IMR-90 (cell line): Measurements from ENCODE around the gene ITGA5. TPM values are rescaled to one million over a fixed set of nuclear protein-coding genes. Genes with fewer than 3 reads are reported as not detected.

Source experiments
- ATAC-seq: fragments of 200-7000 bp; cut with Tn5 transposase; 2 replicates; pipeline ENCODE4 v1.9.1; 2020; ENCODE audit warnings: low read depth, mild to moderate bottlenecking, moderate library complexity
- BruUV-seq: library from RNA; stranded (reverse); fragments of 400-500 nt; replicated peaks from 2 replicates; lab custom pipeline; 2021; lab: Mats Ljungman, UMichigan
- CTCF ChIA-PET: fragments of 300-600 bp; formaldehyde crosslinking; extraction: SDS; loops from one replicate; lab custom pipeline; 2021; ENCODE audit warnings: antibody characterized with exemption; lab: Yijun Ruan, JAX
- POLR2A ChIA-PET: fragments of 300-600 bp; sonication (Branson Sonifier 250); formaldehyde crosslinking; loops from one replicate; lab custom pipeline; 2022; ENCODE audit warnings: antibody characterized with exemption; ENCODE audit not compliant: unreplicated experiment; lab: Charles Lee
- DNase-seq: peaks from one replicate; pipeline ENCODE4 v3.0.0; 2013
- H2AFZ ChIP-seq: replicated peaks from 2 replicates; pipeline ENCODE3; 2013; ENCODE audit warnings: low read length, mild to moderate bottlenecking; ENCODE audit not compliant: poor library complexity
- H2AK5ac ChIP-seq: 2 replicates; pipeline ENCODE4 v1.6.1; 2013; ENCODE audit warnings: low read depth, low read length, inconsistent platforms
- H2AK9ac ChIP-seq: replicated peaks from 2 replicates; pipeline ENCODE3; 2013; ENCODE audit warnings: mild to moderate bottlenecking, low read depth, low read length, moderate library complexity; ENCODE audit not compliant: poor library complexity
- H2BK120ac ChIP-seq: 2 replicates; pipeline ENCODE4 v1.6.1; 2013; ENCODE audit warnings: low read depth, low read length, inconsistent platforms
- H2BK15ac ChIP-seq: 3 replicates; pipeline ENCODE4 v1.6.1; 2013; ENCODE audit warnings: low read depth, low read length, inconsistent platforms
- H2BK20ac ChIP-seq: 2 replicates; pipeline ENCODE4 v1.6.1; 2013; ENCODE audit warnings: low read depth, mild to moderate bottlenecking, inconsistent platforms, low read length, moderate library complexity
- H2BK5ac ChIP-seq: 2 replicates; pipeline ENCODE4 v1.6.1; 2013; ENCODE audit warnings: mild to moderate bottlenecking, low read depth, low read length, inconsistent platforms; ENCODE audit not compliant: poor library complexity, severe bottlenecking
- H3K14ac ChIP-seq: replicated peaks from 2 replicates; pipeline ENCODE4 v1.6.1; 2013; ENCODE audit warnings: low read depth, low read length, inconsistent platforms
- H3K18ac ChIP-seq: 2 replicates; pipeline ENCODE4 v1.6.1; 2013; ENCODE audit warnings: low read depth, low read length, control low read depth
- H3K23ac ChIP-seq: 2 replicates; pipeline ENCODE4 v1.6.1; 2013; ENCODE audit warnings: low read depth, low read length, inconsistent platforms
- H3K27ac ChIP-seq: 2 replicates; pipeline ENCODE4 v1.5.1; 2013; ENCODE audit warnings: mild to moderate bottlenecking, control low read depth, low read length; ENCODE audit not compliant: insufficient read depth
- H3K27me3 ChIP-seq: 2 replicates; pipeline ENCODE4 v1.6.1; 2013; ENCODE audit warnings: low read length; ENCODE audit not compliant: control insufficient read depth, insufficient read depth
- H3K36me3 ChIP-seq: 2 replicates; pipeline ENCODE4 v1.6.1; 2013; ENCODE audit warnings: low read length, mixed read lengths; ENCODE audit not compliant: control insufficient read depth, insufficient read depth
- H3K4ac ChIP-seq: 2 replicates; pipeline ENCODE4 v1.6.1; 2013; ENCODE audit warnings: low read depth, low read length, inconsistent platforms
- H3K4me1 ChIP-seq: 2 replicates; pipeline ENCODE4 v1.6.1; 2013; ENCODE audit warnings: low read length, mixed read lengths; ENCODE audit not compliant: control insufficient read depth, insufficient read depth
- H3K4me2 ChIP-seq: 2 replicates; pipeline ENCODE4 v1.6.1; 2013; ENCODE audit warnings: low read depth, mild to moderate bottlenecking, control low read depth, low read length, moderate library complexity
- H3K4me3 ChIP-seq: 2 replicates; pipeline ENCODE4 v1.5.1; 2013; ENCODE audit warnings: low read depth, mild to moderate bottlenecking, control low read depth, low read length, moderate library complexity; ENCODE audit not compliant: insufficient read depth
- H3K56ac ChIP-seq: 2 replicates; pipeline ENCODE4 v1.6.1; 2013; ENCODE audit warnings: low read length, inconsistent platforms; ENCODE audit not compliant: insufficient read depth; ENCODE audit errors: extremely low read depth
- H3K79me1 ChIP-seq, 2 experiments: 2 replicates each; pipeline ENCODE4 v1.6.1; 2013; ENCODE audit warnings: low read length in 2 of 2, inconsistent platforms in 1 of 2, low read depth in 1 of 2
- H3K9ac ChIP-seq: 2 replicates; pipeline ENCODE4 v1.6.1; 2013; ENCODE audit warnings: low read depth, low read length, control low read depth
- H3K9me1 ChIP-seq: 2 replicates; pipeline ENCODE4 v1.6.1; 2013; ENCODE audit warnings: low read length, inconsistent platforms; ENCODE audit not compliant: insufficient read depth
- H3K9me3 ChIP-seq: 2 replicates; pipeline ENCODE4 v1.6.1; 2013; ENCODE audit warnings: low read length; ENCODE audit not compliant: control insufficient read depth, insufficient read depth
- H4K20me1 ChIP-seq: 2 replicates; pipeline ENCODE4 v1.6.1; 2013; ENCODE audit warnings: low read length, inconsistent platforms; ENCODE audit not compliant: insufficient read depth
- H4K5ac ChIP-seq: 2 replicates; pipeline ENCODE4 v1.6.1; 2013; ENCODE audit warnings: mild to moderate bottlenecking, low read depth, low read length, control low read depth
- H4K8ac ChIP-seq, 2 experiments: 2 replicates each; pipeline ENCODE4 v1.6.1; 2013; ENCODE audit warnings: low read depth in 2 of 2, low read length in 2 of 2, control low read depth in 1 of 2, inconsistent platforms in 1 of 2
- H4K91ac ChIP-seq: 2 replicates; pipeline ENCODE4 v1.6.1; 2013; ENCODE audit warnings: low read depth, low read length, inconsistent platforms; ENCODE audit not compliant: insufficient read depth
- BHLHE40 ChIP-seq: fragments of 150-350 bp; IDR thresholded peaks from 2 replicates; pipeline ENCODE4 v1.6.1; 2016; ENCODE audit warnings: mild to moderate bottlenecking, low read depth, low read length
- CEBPB ChIP-seq: IDR thresholded peaks from 2 replicates; pipeline ENCODE4 v1.6.1; 2012; ENCODE audit warnings: low read depth, low read length, improper control_type of control experiment
- CHD1 ChIP-seq: IDR thresholded peaks from 2 replicates; pipeline ENCODE4 v1.6.1; 2012; ENCODE audit warnings: low read depth, low read length, improper control_type of control experiment
- CTCF ChIP-seq: conservative IDR thresholded peaks from 2 replicates; pipeline ENCODE4 v1.5.1; 2012; ENCODE audit warnings: mild to moderate bottlenecking, low read depth, low read length, improper control_type of control experiment
- ELK1 ChIP-seq: fragments of 150-350 bp; IDR thresholded peaks from 2 replicates; pipeline ENCODE4 v1.6.1; 2016; ENCODE audit warnings: low read depth, mild to moderate bottlenecking, low read length, moderate library complexity, borderline replicate concordance
- FOS ChIP-seq: fragments of 150-350 bp; IDR thresholded peaks from 2 replicates; pipeline ENCODE4 v1.6.1; 2016; ENCODE audit warnings: low read depth, low read length
- MAFK ChIP-seq: IDR thresholded peaks from 2 replicates; pipeline ENCODE4 v1.6.1; 2012; ENCODE audit warnings: low read depth, low read length, improper control_type of control experiment
- MAZ ChIP-seq: IDR thresholded peaks from 2 replicates; pipeline ENCODE4 v1.6.1; 2012; ENCODE audit warnings: low read depth, mild to moderate bottlenecking, low read length, improper control_type of control experiment, moderate library complexity, borderline replicate concordance
- NFE2L2 ChIP-seq: fragments of 150-350 bp; IDR thresholded peaks from 2 replicates; pipeline ENCODE4 v1.6.1; 2016; ENCODE audit warnings: low read depth, mild to moderate bottlenecking, low read length
- POLR2A ChIP-seq: IDR thresholded peaks from 2 replicates; pipeline ENCODE4 v1.6.1; 2012; ENCODE audit warnings: mild to moderate bottlenecking, low read depth, low read length
- RAD21 ChIP-seq: IDR thresholded peaks from 2 replicates; pipeline ENCODE4 v1.6.1; 2012; ENCODE audit warnings: low read length, improper control_type of control experiment
- RCOR1 ChIP-seq: IDR thresholded peaks from 2 replicates; pipeline ENCODE4 v1.6.1; 2012; ENCODE audit warnings: mild to moderate bottlenecking, low read length, improper control_type of control experiment; ENCODE audit not compliant: insufficient replicate concordance
- RFX5 ChIP-seq: IDR thresholded peaks from 2 replicates; pipeline ENCODE4 v1.8.0; 2012; ENCODE audit warnings: low read depth, mild to moderate bottlenecking, low read length, moderate library complexity
- SMC3 ChIP-seq: fragments of 150-350 bp; IDR thresholded peaks from 2 replicates; pipeline ENCODE4 v1.6.1; 2016; ENCODE audit warnings: low read depth, mild to moderate bottlenecking, antibody characterized with exemption, low read length, moderate library complexity
- USF2 ChIP-seq: fragments of 150-350 bp; IDR thresholded peaks from 2 replicates; pipeline ENCODE4 v1.6.1; 2017; ENCODE audit warnings: mild to moderate bottlenecking, antibody characterized with exemption, low read length, low read depth
- WGBS, 2 experiments: methylation state at CpG; one replicate each; pipeline versions ENCODE4 v1.1.5 to v1.1.7; 2013; ENCODE audit warnings: missing lambda C conversion rate in 2 of 2; ENCODE audit not compliant: insufficient read length in 1 of 2; ENCODE audit errors: extremely low coverage in 2 of 2; 5-methylcytosine and 5-hydroxymethylcytosine counted together
- dilution Hi-C: fragments of 300-500 bp; cut with HindIII; formaldehyde crosslinking; loops from one replicate; pipeline ENCODE4 v1.14.3; 2018; ENCODE audit warnings: low sequenced_read_pairs; ENCODE audit not compliant: unreplicated experiment
- in situ Hi-C: fragments of 300-500 bp; cut with MboI; formaldehyde crosslinking; loops from 3 replicates; pipeline ENCODE4 v1.14.3; 2019; ENCODE audit warnings: low sequenced_read_pairs, inconsistent platforms, mixed read lengths
- intact Hi-C: fragments of 100-400 bp; cut with micrococcal nuclease; formaldehyde crosslinking; loops from 2 replicates; pipeline ENCODE4 v1.10.0; 2022
- polyA plus RNA-seq, 3 experiments: library from polyadenylated mRNA; depleted of rRNA; stranded (reverse); fragments of >200 nt; gene quantifications; 2 replicates each; pipeline ENCODE4 v1.2.3, GENCODE V29; 2012; ENCODE audit warnings: low replicate concordance in 1 of 3
- total RNA-seq: library from RNA; depleted of rRNA; stranded (reverse); fragments of >200 nt; gene quantifications from 2 replicates; pipeline ENCODE4 v1.2.3, GENCODE V29; 2012

ITGA5 gene
- total and polyA plus RNA-seq, 2 of the 4 experiments (the other 2 are of a cell fraction), result 159 to 259 TPM

- Histone ChIP-seq H3K4me3 (no peak overlapping the region), H4K20me1 (peaks cover 48% of the 10 kb centered on the region), H3K9me3 (no peaks in the 10 kb centered on the region), H4K8ac (no peak overlapping the region), H3K4ac (no peak overlapping the region), H2AFZ (no peak overlapping the region), H3K9me1 (no peaks in the 10 kb centered on the region), H3K23ac (no peak overlapping the region), H3K4me2 (no peak overlapping the region), H3K36me3 (peaks cover 86% of the 10 kb centered on the region), H2AK5ac (no peak overlapping the region), H3K56ac (no peak overlapping the region), H2BK15ac (no peak overlapping the region), H3K14ac (no peak overlapping the region), H4K5ac (no peak overlapping the region), H3K18ac (no peak overlapping the region), H3K4me1 (no peaks in the 10 kb centered on the region), H3K79me1 (peaks cover 53 to 79% of the 10 kb centered on the region in 2 experiments), H3K27ac (no peak overlapping the region), H4K91ac (no peak overlapping the region), H2BK20ac (no peak overlapping the region), H2AK9ac (peak overlapping the region; percentile 3), H3K27me3 (no peaks in the 10 kb centered on the region), H2BK120ac (no peak overlapping the region), H3K9ac (no peak overlapping the region), H2BK5ac (no peak overlapping the region)
- TF ChIP-seq SMC3 (no peak), ELK1 (no peak), CTCF (no peak), FOS (no peak), BHLHE40 (no peak), MAFK (no peak), NFE2L2 (no peak), RFX5 (no peak), RCOR1 (no peak), RAD21 (no peak), POLR2A (no peak), MAZ (no peak), CHD1 (no peak), USF2 (no peak), CEBPB (no peak)
- no TSS peak for BruUV-seq
- DNase-seq (no peak), ATAC-seq (no peak)
- intact Hi-C loops, result no loop called here
- 93% methylated on average over 3 of the region's 10 CpGs; no CpG with 5 or more reads in 1 of the 2 experiments for WGBS, 2 experiments
- in situ Hi-C loops, result no loop called here
- CTCF ChIA-PET, result interaction anchor here (0.6 to 1.5 kb wide), 2 partner anchors 26 to 196 kb away, joined by 3 to 5 read pairs; no protein-coding TSS in a partner anchor
- POLR2A ChIA-PET, result no interaction called here
- dilution Hi-C loops, result no loop called here
Observed at GRCh38 chr12:54405106-54405505, 14.0 kb downstream of the ITGA5 start.
